Stimulated activated CD4-positive, alpha-beta T cell treated with anti-CD3 and anti-CD28 coated beads, Interleukin-2, amount 100 ng/mL, for 4 hours (primary cell): ENCODE results near the gene PIN1.
A peak's percentile ranks its signal among the peaks of the same experiment; 100 is the strongest.
"Not testable (repeated sequence)": the region's sequence is repeated elsewhere in the genome, so short reads cannot be mapped to it uniquely, and the experiment has no call there.

ENCODE experiments used
- DNase-seq: peaks from one replicate; pipeline ENCODE4 v3.0.0-alpha.2; 2020; ENCODE audit warnings: low read depth

PIN1 gene

GRCh38 chr19:9818734-9819595, 16.2 kb upstream of the PIN1 start, which contains the start of gene FBXL12:
Gene FBXL12, minus strand, starts transcription at chr19:9819079. Its CDS starts 266 bp downstream, at chr19:9818813.
- DNase-seq = peak; percentile 100

- no peak for DNase-seq
These were observed 15.6 kb upstream of the PIN1 start for GRCh38 chr19:9819596-9819909.

GRCh38 chr19:9820034-9820433, 15.1 kb upstream of the PIN1 start:
- not testable (repeated sequence) for DNase-seq

GRCh38 chr19:9823816-9824215, 11.3 kb upstream of the PIN1 start:
- DNase-seq = no peak

- DNase-seq = peak; percentile 85
These were observed 7.6 kb upstream of the PIN1 start, which contains the start of gene UBL5 for GRCh38 chr19:9827289-9828238. Gene UBL5, plus strand, starts transcription at chr19:9827918. Its CDS starts 420 bp downstream, at chr19:9828338.

GRCh38 chr19:9828551-9829063, 6.5 kb upstream of the PIN1 start:
- DNase-seq = no peak

- DNase-seq = no peak
These were observed 802 bp upstream of the PIN1 start for GRCh38 chr19:9834307-9834725.

GRCh38 chr19:9835507-9835949, 410 bp downstream of the PIN1 start:
- DNase-seq = no peak

- DNase-seq = no peak
These were observed 903 bp downstream of the PIN1 start for GRCh38 chr19:9836021-9836420.

- DNase-seq = no peak
These were observed 3.2 kb downstream of the PIN1 start for GRCh38 chr19:9838324-9838723.

GRCh38 chr19:9839415-9839814, 4.3 kb downstream of the PIN1 start:
- DNase-seq = no peak

GRCh38 chr19:9842834-9843625, 7.9 kb downstream of the PIN1 start:
- no peak for DNase-seq

- DNase-seq = not testable (repeated sequence)
These were observed 8.6 kb downstream of the PIN1 start for GRCh38 chr19:9843626-9844273.

GRCh38 chr19:9847087-9847671, 12.1 kb downstream of the PIN1 start:
- DNase-seq = no peak

- DNase-seq = no peak
These were observed 12.9 kb downstream of the PIN1 start for GRCh38 chr19:9848060-9848459.

- DNase-seq = no peak
These were observed 13.6 kb downstream of the PIN1 start for GRCh38 chr19:9848762-9849161.

- no peak for DNase-seq
These were observed 14.7 kb downstream of the PIN1 start for GRCh38 chr19:9849791-9850190.

GRCh38 chr19:9850235-9850959, 15.3 kb downstream of the PIN1 start:
- DNase-seq = no peak

- DNase-seq = no peak
These were observed 19.2 kb downstream of the PIN1 start for GRCh38 chr19:9854282-9854846.

- no peak for DNase-seq
These were observed 21.5 kb downstream of the PIN1 start for GRCh38 chr19:9856609-9857008.
